Measurements from ENCODE around the gene FBXL22. TPM values are rescaled to one million over a fixed set of nuclear protein-coding genes. Genes with fewer than 3 reads are reported as not detected.

The FBXL22 gene
- total RNA-seq, 1 donor = 1.3 TPM

DNA sequence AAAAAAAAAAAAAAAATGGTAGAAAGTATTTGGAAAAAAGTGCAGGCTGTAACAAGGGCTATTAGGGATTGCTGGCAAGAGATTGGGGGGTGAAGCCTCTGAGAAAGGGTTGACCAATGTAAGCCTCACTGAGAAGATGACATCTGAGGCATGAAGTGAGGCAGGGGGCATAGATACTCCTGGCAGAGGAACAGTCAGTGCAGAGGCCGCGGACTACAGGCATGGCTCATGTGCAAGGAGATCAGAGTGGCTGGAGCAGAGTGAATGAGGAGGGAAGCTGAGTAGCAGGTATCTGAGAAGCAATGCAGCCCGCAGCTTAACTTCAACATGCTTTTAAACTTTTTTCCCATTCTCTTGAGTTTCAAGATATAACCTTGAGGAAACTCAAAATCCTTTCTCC, 5.4 kb downstream of the FBXL22 start:
- TF ChIP-seq, protein P1, sequence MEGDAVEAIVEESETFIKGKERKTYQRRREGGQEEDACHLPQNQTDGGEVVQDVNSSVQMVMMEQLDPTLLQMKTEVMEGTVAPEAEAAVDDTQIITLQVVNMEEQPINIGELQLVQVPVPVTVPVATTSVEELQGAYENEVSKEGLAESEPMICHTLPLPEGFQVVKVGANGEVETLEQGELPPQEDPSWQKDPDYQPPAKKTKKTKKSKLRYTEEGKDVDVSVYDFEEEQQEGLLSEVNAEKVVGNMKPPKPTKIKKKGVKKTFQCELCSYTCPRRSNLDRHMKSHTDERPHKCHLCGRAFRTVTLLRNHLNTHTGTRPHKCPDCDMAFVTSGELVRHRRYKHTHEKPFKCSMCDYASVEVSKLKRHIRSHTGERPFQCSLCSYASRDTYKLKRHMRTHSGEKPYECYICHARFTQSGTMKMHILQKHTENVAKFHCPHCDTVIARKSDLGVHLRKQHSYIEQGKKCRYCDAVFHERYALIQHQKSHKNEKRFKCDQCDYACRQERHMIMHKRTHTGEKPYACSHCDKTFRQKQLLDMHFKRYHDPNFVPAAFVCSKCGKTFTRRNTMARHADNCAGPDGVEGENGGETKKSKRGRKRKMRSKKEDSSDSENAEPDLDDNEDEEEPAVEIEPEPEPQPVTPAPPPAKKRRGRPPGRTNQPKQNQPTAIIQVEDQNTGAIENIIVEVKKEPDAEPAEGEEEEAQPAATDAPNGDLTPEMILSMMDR (IDR thresholded peaks at IDR 0.05; ENCODE audit: insufficient read depth, low read depth, low read length) = no peak
- DNase-seq (ENCODE audit: low read depth) = no peak
- no peak overlapping the region for H3K4me3 ChIP-seq (ENCODE audit: low read depth, low read length)

DNA sequence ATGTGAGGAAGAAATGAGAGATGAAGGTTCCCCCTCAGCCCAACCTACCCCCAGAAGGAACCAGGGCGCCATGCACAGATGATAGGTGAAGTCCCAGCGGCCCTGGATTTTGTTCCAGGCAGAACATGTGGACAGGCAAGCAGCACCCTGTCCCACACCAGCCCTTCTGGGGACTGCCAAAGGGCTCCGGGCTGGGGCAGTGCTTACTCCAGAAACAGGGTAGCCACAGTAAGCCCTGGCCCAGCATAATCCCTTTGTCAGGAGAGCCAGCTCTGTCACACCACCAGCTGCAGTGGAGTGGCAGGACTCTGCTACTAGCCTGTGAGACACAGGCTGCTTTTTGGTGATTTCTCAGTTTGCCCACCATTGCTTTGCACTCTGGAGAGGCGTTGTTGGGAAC, 6.3 kb downstream of the FBXL22 start:
- no peak overlapping the region for H3K4me3 ChIP-seq (ENCODE audit: low read depth, low read length)
- TF ChIP-seq, protein P1 (IDR thresholded peaks at IDR 0.05; ENCODE audit: insufficient read depth, low read depth, low read length) = no peak
- no peak for DNase-seq (ENCODE audit: low read depth)

DNA sequence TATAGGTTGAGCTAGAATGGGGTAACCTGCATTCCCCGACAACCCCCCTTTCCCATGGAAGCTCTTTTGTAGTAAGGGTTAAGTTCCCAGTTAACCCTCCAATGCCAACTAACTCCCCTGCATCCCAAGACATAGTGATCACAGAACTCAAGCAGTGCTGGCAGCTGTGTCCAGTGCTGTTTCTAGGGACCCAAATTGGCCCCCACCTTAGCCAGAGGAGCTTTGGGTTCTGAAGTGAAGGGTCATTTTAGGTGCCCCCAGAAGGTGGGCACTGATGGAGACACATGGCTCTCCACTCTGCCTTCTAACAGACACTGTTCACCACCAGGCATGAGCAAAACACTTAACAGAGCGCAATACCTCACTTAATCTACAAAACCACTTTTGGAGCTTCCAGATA, 7.1 kb downstream of the FBXL22 start:
- no peak overlapping the region for H3K4me3 ChIP-seq (ENCODE audit: low read depth, low read length)
- no peak for DNase-seq (ENCODE audit: low read depth)
- TF ChIP-seq, protein P1 (IDR thresholded peaks at IDR 0.05; ENCODE audit: insufficient read depth, low read depth, low read length) = no peak

DNA sequence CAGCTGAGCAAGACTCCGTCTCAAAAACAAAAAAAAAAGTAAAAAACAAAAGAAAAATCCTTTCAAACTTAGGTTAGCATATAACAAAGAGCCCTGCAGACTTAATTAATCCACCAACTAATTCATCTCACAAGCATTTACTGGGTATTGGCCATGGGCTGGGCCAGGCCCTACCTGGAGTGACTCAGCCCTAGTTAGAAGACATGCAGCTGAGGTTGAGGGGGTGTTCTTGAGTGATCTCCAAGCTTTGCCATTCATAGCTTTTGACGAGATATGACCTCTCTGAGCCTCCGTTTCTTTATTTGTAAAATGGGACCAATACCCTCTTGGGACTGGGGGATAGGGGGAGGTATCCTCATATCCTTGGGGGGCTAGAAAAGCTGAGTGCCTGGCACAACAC, 7.8 kb downstream of the FBXL22 start:
- TF ChIP-seq, protein P1 (IDR thresholded peaks at IDR 0.05; ENCODE audit: insufficient read depth, low read depth, low read length) = no peak
- DNase-seq (ENCODE audit: low read depth) = no peak
- no peak overlapping the region for H3K4me3 ChIP-seq (ENCODE audit: low read depth, low read length)

DNA sequence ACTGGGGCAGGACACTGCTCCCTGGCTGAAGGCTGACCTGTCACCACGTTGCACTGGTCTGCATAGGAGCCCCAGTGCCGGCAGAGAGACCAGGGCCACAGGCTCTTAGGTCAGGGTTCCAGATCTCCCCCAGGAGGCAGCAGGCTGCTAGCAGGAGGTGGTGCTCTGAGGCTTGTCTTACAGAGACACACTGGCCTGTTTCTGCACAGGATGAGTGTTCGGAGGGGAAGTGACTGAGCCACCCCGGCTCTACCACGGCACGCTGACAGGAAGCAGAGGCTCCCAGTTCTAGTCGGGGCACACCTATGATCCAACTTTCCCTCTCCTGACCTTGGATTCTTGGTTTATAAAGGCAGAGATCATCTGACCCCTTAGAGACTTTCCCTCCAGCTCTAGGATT, 8.6 kb downstream of the FBXL22 start:
- DNase-seq (ENCODE audit: low read depth) = no peak
- H3K4me3 ChIP-seq (ENCODE audit: low read depth, low read length) = no peak overlapping the region
- TF ChIP-seq, protein P1 (IDR thresholded peaks at IDR 0.05; ENCODE audit: insufficient read depth, low read depth, low read length) = no peak

DNA sequence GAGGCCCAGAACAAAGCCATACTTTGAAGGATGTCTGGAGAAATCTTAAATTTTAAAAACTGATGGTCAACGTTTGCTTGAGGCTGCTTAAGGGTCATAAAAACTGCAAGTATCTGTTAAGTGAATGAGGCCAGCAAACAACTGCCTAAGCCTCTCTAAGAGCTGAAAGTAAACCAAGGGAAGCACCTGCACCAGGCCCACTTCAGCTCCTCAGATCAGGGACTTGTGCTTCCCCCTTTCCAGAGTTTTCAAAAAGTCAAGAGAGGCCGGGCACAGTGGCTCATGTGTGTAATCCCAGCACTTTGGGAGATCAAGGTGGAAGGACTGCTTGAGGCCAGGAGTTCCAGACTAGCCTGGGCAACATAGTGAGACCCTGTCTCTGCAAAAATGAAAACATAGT, 9.1 kb downstream of the FBXL22 start:
- TF ChIP-seq, protein P1 (IDR thresholded peaks at IDR 0.05; ENCODE audit: insufficient read depth, low read depth, low read length) = no peak
- no peak overlapping the region for H3K4me3 ChIP-seq (ENCODE audit: low read depth, low read length)
- no peak for DNase-seq (ENCODE audit: low read depth)

DNA sequence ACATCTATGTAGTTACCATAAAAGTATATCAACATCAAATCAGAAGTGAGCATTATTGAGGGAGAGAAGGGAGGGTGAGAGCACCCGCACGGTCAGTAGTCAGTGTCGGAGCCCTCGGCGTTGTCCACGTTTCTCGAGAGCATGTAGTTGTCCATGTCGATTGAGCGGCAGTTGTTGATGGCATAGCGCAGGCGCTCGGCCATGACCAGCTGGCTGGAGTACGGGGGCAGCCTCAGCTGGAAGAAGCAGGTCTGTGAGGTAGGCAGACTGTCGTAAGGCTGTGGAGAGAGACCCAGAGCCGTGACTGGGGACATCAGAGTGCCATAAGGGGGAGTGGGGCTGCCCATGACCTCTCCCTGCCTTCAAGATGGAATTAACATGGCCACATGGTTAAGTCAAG, 11.8 kb downstream of the FBXL22 start:
- no peak for DNase-seq (ENCODE audit: low read depth)
- TF ChIP-seq, protein P1 (IDR thresholded peaks at IDR 0.05; ENCODE audit: insufficient read depth, low read depth, low read length) = no peak
- no peak overlapping the region for H3K4me3 ChIP-seq (ENCODE audit: low read depth, low read length)

All from fibroblast of villous mesenchyme (primary cell).